ENCODE results near the gene RRP1B. TPM values are rescaled to one million over a fixed set of nuclear protein-coding genes. Genes with fewer than 3 reads are reported as not detected.

RRP1B gene

DNA sequence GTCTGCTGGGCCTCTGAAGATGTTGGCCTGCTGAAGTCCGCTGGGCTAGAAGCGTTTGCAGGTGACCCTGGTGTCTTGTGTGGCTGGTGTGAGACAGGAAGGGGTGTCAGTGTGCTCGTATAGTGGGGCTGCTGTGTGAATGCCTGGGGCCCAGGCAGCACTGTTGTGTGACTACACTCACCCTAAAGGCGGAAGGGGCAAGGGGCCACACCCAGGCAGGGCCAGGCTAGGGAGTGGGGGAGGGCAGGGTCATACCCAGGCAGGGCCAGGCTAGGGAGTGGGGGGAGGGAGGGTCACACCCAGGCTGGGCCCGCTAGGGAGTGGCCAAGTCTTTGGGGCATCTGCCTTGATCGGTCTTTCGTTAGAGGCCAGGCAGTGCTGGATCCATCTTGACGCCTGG, 84.6 kb downstream of the RRP1B start:
- H3K27me3 ChIP-seq (ENCODE audit: insufficient read depth, poor library complexity, severe bottlenecking) = no peaks in the 10 kb centered on the region
- H3K4me3 ChIP-seq (replicated peaks; ENCODE audit: insufficient read depth, low read length) = no peak overlapping the region
- DNase-seq (ENCODE audit: low read depth in 1 of 2, low spot score in 1 of 2) = no peak
- no peak overlapping the region for H3K27ac ChIP-seq (replicated peaks)
- TF ChIP-seq SPI1 (IDR thresholded peaks at IDR 0.05; ENCODE audit: borderline replicate concordance, low read depth) (no peak), POLR2AphosphoS5 (IDR thresholded peaks at IDR 0.05; ENCODE audit: low read depth) (no peak), GABPA (IDR thresholded peaks at IDR 0.05; ENCODE audit: low read depth) (no peak)
- TF ChIP-seq, protein P1, sequence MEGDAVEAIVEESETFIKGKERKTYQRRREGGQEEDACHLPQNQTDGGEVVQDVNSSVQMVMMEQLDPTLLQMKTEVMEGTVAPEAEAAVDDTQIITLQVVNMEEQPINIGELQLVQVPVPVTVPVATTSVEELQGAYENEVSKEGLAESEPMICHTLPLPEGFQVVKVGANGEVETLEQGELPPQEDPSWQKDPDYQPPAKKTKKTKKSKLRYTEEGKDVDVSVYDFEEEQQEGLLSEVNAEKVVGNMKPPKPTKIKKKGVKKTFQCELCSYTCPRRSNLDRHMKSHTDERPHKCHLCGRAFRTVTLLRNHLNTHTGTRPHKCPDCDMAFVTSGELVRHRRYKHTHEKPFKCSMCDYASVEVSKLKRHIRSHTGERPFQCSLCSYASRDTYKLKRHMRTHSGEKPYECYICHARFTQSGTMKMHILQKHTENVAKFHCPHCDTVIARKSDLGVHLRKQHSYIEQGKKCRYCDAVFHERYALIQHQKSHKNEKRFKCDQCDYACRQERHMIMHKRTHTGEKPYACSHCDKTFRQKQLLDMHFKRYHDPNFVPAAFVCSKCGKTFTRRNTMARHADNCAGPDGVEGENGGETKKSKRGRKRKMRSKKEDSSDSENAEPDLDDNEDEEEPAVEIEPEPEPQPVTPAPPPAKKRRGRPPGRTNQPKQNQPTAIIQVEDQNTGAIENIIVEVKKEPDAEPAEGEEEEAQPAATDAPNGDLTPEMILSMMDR (IDR thresholded peaks at IDR 0.05; ENCODE audit: insufficient read depth, low read length) = no peak
- TF ChIP-seq, protein P2, sequence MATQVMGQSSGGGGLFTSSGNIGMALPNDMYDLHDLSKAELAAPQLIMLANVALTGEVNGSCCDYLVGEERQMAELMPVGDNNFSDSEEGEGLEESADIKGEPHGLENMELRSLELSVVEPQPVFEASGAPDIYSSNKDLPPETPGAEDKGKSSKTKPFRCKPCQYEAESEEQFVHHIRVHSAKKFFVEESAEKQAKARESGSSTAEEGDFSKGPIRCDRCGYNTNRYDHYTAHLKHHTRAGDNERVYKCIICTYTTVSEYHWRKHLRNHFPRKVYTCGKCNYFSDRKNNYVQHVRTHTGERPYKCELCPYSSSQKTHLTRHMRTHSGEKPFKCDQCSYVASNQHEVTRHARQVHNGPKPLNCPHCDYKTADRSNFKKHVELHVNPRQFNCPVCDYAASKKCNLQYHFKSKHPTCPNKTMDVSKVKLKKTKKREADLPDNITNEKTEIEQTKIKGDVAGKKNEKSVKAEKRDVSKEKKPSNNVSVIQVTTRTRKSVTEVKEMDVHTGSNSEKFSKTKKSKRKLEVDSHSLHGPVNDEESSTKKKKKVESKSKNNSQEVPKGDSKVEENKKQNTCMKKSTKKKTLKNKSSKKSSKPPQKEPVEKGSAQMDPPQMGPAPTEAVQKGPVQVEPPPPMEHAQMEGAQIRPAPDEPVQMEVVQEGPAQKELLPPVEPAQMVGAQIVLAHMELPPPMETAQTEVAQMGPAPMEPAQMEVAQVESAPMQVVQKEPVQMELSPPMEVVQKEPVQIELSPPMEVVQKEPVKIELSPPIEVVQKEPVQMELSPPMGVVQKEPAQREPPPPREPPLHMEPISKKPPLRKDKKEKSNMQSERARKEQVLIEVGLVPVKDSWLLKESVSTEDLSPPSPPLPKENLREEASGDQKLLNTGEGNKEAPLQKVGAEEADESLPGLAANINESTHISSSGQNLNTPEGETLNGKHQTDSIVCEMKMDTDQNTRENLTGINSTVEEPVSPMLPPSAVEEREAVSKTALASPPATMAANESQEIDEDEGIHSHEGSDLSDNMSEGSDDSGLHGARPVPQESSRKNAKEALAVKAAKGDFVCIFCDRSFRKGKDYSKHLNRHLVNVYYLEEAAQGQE (IDR thresholded peaks at IDR 0.05; ENCODE audit: insufficient replicate concordance, low read depth) = no peak

DNA sequence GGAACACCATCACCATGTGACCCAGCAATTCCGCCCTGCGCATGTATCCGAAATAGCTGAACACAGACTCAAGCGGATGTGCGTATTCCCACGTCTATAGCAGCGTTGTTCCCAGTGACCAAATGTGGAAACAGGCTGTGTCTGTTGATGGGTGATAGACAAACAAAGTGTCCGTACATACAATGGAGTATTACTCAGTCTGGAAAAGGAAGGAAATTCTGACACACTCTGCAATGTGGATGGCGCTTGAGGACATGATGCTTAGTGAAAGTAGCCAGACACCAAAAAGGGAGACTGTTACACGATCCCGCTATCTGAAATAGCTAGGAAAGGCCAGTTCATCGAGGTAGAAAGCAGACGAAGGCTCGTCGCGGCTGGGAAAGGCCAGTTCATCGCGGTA, 85.4 kb downstream of the RRP1B start:
- TF ChIP-seq, protein P2 (IDR thresholded peaks at IDR 0.05; ENCODE audit: insufficient replicate concordance, low read depth) = no peak
- TF ChIP-seq GABPA (IDR thresholded peaks at IDR 0.05; ENCODE audit: low read depth) (no peak), POLR2AphosphoS5 (IDR thresholded peaks at IDR 0.05; ENCODE audit: low read depth) (no peak), SPI1 (IDR thresholded peaks at IDR 0.05; ENCODE audit: borderline replicate concordance, low read depth) (no peak)
- TF ChIP-seq, protein P1 (IDR thresholded peaks at IDR 0.05; ENCODE audit: insufficient read depth, low read length) = no peak
- no peak for DNase-seq (ENCODE audit: low read depth in 1 of 2, low spot score in 1 of 2)
- Histone ChIP-seq H3K4me3 (replicated peaks; ENCODE audit: insufficient read depth, low read length) (no peak overlapping the region), H3K27me3 (ENCODE audit: insufficient read depth, poor library complexity, severe bottlenecking) (no peaks in the 10 kb centered on the region), H3K27ac (replicated peaks) (no peak overlapping the region)

Small RNA genes lying within 50 kb of the gene (microRNA-seq; reads per million reads assigned to microRNA genes)
- not detected for gene MIR6070
